Activated T-helper 17 cell treated with anti-CD3 and anti-CD28 coated beads, Interleukin-2, amount 50 U/mL, for 72 hours (primary cell): Measurements from ENCODE around the gene BTAF1. TPM values are rescaled to one million over a fixed set of nuclear protein-coding genes. Genes with fewer than 3 reads are reported as not detected.
"Not testable (repeated sequence)": the region's sequence is repeated elsewhere in the genome, so short reads cannot be mapped to it uniquely, and the experiment has no call there.

Source experiments
- ATAC-seq: fragments of 150-1000 bp; cut with Tn5 transposase; replicated peaks from 2 replicates; pipeline ENCODE4 v1.10.0; 2021; ENCODE audit warnings: mild to moderate bottlenecking, moderate library complexity
- H3K27ac Mint-ChIP-seq: one replicate; pipeline ENCODE4 v1.8.0; 2022; ENCODE audit warnings: mixed read lengths
- H3K27me3 Mint-ChIP-seq: one replicate; pipeline ENCODE4 v1.8.0; 2022; ENCODE audit warnings: mixed read lengths
- H3K36me3 Mint-ChIP-seq: one replicate; pipeline ENCODE4 v1.8.0; 2022; ENCODE audit warnings: low read depth, mild to moderate bottlenecking, mixed read lengths
- H3K4me1 Mint-ChIP-seq: one replicate; pipeline ENCODE4 v1.8.0; 2022; ENCODE audit warnings: mixed read lengths
- H3K4me3 Mint-ChIP-seq: one replicate; pipeline ENCODE4 v1.8.0; 2022; ENCODE audit warnings: mild to moderate bottlenecking, mixed read lengths
- H3K9me3 Mint-ChIP-seq: one replicate; pipeline ENCODE4 v1.8.0; 2022; ENCODE audit warnings: mixed read lengths
- total RNA-seq, 2 donors: library from RNA; stranded (reverse); gene quantifications; one replicate each; pipeline ENCODE4 v1.2.3, GENCODE V29; 2022

Gene BTAF1
- total RNA-seq, 2 donors from 2014 or later, result 49.1 to 122 TPM

DNA sequence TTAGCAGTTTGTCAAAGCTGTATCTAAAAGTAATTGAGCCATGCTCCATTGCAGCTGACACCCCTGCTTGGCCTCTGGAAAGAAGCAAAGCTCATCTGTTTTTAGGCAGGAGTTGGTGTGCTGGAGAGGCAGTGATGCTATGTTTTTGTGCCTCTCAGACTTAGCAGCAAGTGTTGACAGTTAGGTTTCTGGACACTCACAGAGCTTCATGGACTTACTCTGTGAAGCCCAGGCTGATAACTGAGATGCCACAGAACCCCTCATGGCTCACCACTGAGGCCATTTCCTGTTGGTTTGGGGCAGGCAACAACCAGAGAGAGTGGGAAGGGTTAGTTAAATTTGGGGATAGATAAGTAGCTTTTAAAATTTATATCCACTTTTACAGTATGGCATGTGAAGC lies 59.8 kb downstream of the BTAF1 start:
- Mint-ChIP-seq H3K9me3 (no peaks in the 10 kb centered on the region), H3K4me3 (no peak overlapping the region), H3K27ac (peak overlapping the region; percentile 37), H3K27me3 (no peaks in the 10 kb centered on the region), H3K36me3 (peaks cover 99% of the 10 kb centered on the region), H3K4me1 (peaks cover 12% of the 10 kb centered on the region)
- ATAC-seq, result peak; percentile 34

GRCh38 chr10:91987397-91988037 lies 63.9 kb downstream of the BTAF1 start:
- no peak overlapping the region for H3K4me3 Mint-ChIP-seq
- no peaks in the 10 kb centered on the region for H3K27me3 Mint-ChIP-seq
- peak overlapping the region; percentile 5 for H3K27ac Mint-ChIP-seq
- peaks cover 12% of the 10 kb centered on the region for H3K4me1 Mint-ChIP-seq
- peaks cover 94% of the 10 kb centered on the region for H3K36me3 Mint-ChIP-seq
- no peak for ATAC-seq
- no peaks in the 10 kb centered on the region for H3K9me3 Mint-ChIP-seq

- peaks cover 5% of the 10 kb centered on the region for H3K4me1 Mint-ChIP-seq
- H3K9me3 Mint-ChIP-seq, result no peaks in the 10 kb centered on the region
- H3K27ac Mint-ChIP-seq, result no peak overlapping the region
- H3K36me3 Mint-ChIP-seq, result peaks cover 94% of the 10 kb centered on the region
- no peak for ATAC-seq
- H3K4me3 Mint-ChIP-seq, result no peak overlapping the region
- no peaks in the 10 kb centered on the region for H3K27me3 Mint-ChIP-seq
Observed at GRCh38 chr10:91992031-91992430, 68.5 kb downstream of the BTAF1 start.

GRCh38 chr10:91996266-91996665 lies 72.7 kb downstream of the BTAF1 start:
- no peaks in the 10 kb centered on the region for H3K27me3 Mint-ChIP-seq
- peaks cover 100% of the 10 kb centered on the region for H3K36me3 Mint-ChIP-seq
- peaks cover 4% of the 10 kb centered on the region for H3K9me3 Mint-ChIP-seq
- H3K4me1 Mint-ChIP-seq, result no peaks in the 10 kb centered on the region
- H3K4me3 Mint-ChIP-seq, result no peak overlapping the region
- no peak overlapping the region for H3K27ac Mint-ChIP-seq
- no peak for ATAC-seq

- H3K4me1 Mint-ChIP-seq, result no peaks in the 10 kb centered on the region
- H3K36me3 Mint-ChIP-seq, result peaks cover 96% of the 10 kb centered on the region
- H3K27ac Mint-ChIP-seq, result no peak overlapping the region
- ATAC-seq, result no peak
- H3K9me3 Mint-ChIP-seq, result peaks cover 4% of the 10 kb centered on the region
- no peaks in the 10 kb centered on the region for H3K27me3 Mint-ChIP-seq
- H3K4me3 Mint-ChIP-seq, result no peak overlapping the region
Observed at GRCh38 chr10:92001581-92001980, 78.0 kb downstream of the BTAF1 start.

DNA sequence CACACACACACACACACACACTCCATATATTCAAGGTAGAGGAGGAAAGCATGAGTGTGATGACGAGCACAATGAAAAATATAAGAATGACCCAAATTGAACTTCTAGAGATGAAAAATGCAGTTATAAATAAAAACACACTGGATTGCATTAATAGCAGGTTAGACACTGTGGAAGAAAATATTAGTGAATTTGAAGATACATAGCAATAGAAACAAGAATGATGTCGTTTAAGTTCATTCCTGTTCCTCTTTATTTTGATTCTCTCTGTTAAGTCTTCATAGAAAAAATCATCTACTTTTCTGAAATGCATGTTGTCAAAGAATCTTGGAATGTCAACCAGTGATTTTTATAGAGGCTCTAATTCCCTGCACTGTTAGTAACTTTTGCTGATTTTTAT lies 78.4 kb downstream of the BTAF1 start:
- H3K36me3 Mint-ChIP-seq, result peaks cover 96% of the 10 kb centered on the region
- H3K27me3 Mint-ChIP-seq, result no peaks in the 10 kb centered on the region
- H3K4me1 Mint-ChIP-seq, result no peaks in the 10 kb centered on the region
- H3K9me3 Mint-ChIP-seq, result peaks cover 4% of the 10 kb centered on the region
- ATAC-seq, result no peak
- H3K4me3 Mint-ChIP-seq, result no peak overlapping the region
- no peak overlapping the region for H3K27ac Mint-ChIP-seq

DNA sequence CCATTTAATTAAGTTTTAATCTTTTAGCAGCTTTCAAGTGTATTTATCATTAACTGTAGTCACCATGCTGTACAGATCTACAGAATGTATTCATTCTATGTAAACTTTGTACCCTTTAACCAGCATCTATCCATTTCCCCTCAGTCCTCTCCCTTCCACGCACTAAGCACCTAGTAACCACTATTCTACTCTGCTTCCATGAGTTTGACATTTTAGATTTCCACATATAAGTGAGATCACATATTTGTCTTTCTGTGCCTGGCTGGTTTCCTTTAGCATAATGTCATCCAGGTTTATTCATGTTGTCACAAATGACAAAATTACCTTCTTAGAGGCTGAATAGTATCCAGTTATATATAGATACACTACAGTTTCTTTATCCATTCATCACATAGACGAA lies 79.7 kb downstream of the BTAF1 start:
- Mint-ChIP-seq H3K36me3 (peaks cover 96% of the 10 kb centered on the region), H3K9me3 (peaks cover 4% of the 10 kb centered on the region), H3K27ac (no peak overlapping the region), H3K4me3 (no peak overlapping the region), H3K4me1 (no peaks in the 10 kb centered on the region), H3K27me3 (no peaks in the 10 kb centered on the region)
- ATAC-seq, result no peak

DNA sequence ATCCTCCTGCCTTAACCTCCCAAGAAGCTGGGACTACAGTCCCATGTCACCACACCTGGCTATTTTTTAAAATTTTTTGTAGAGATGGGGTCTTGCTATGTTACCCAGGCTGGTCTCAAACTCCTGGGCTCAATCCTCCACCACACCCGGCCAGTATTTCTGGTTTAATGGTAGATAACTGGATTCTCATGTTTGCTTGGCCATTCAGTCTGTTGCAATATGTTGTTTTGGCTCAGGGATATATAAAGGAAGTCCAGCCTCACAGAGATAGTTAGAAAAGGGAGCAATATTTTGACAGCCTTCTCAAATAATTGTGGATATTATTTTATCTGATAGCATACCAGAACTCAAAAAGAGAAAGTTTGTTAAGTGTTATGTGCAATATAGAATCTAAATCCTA lies 82.4 kb downstream of the BTAF1 start:
- Mint-ChIP-seq H3K36me3 (peaks cover 95% of the 10 kb centered on the region), H3K27me3 (no peaks in the 10 kb centered on the region), H3K27ac (no peak overlapping the region), H3K4me1 (peaks cover 5% of the 10 kb centered on the region), H3K9me3 (peaks cover under 1% of the 10 kb centered on the region), H3K4me3 (no peak overlapping the region)
- no peak for ATAC-seq

- Mint-ChIP-seq H3K27ac (no peak overlapping the region), H3K27me3 (no peaks in the 10 kb centered on the region), H3K4me3 (no peak overlapping the region), H3K9me3 (no peaks in the 10 kb centered on the region), H3K4me1 (peaks cover 5% of the 10 kb centered on the region), H3K36me3 (peaks cover 93% of the 10 kb centered on the region)
- ATAC-seq, result no peak
Observed at GRCh38 chr10:92009445-92009844, 85.9 kb downstream of the BTAF1 start.

- Mint-ChIP-seq H3K27ac (no peak overlapping the region), H3K27me3 (no peaks in the 10 kb centered on the region), H3K36me3 (peaks cover 93% of the 10 kb centered on the region), H3K4me1 (peaks cover 5% of the 10 kb centered on the region), H3K9me3 (no peaks in the 10 kb centered on the region), H3K4me3 (no peak overlapping the region)
- no peak for ATAC-seq
Observed at GRCh38 chr10:92010047-92010735, 86.6 kb downstream of the BTAF1 start.

GRCh38 chr10:92011560-92012214 lies 88.1 kb downstream of the BTAF1 start:
- Mint-ChIP-seq H3K27me3 (no peaks in the 10 kb centered on the region), H3K4me3 (no peak overlapping the region), H3K9me3 (no peaks in the 10 kb centered on the region), H3K4me1 (peaks cover 5% of the 10 kb centered on the region), H3K36me3 (peaks cover 93% of the 10 kb centered on the region), H3K27ac (no peak overlapping the region)
- ATAC-seq, result peak; percentile 97

DNA sequence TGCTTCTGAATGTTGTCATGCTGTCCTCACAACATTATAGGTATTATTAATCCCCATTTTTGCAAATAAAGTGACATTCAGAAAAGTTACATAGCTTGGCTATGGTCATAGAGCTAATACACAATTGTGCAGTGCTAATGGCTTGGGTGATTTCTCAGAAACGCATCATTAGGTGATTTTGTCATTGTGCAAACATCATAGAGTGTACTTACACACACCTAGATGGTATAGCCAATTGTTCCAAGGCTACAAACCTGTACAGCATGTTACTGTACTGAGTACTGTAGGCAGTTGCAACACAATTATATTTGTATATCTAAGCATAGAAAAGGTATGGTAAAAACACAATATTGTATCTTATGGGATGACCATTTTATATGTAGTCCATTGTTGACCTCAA lies 91.0 kb downstream of the BTAF1 start:
- Mint-ChIP-seq H3K9me3 (no peaks in the 10 kb centered on the region), H3K36me3 (peaks cover 95% of the 10 kb centered on the region)

DNA sequence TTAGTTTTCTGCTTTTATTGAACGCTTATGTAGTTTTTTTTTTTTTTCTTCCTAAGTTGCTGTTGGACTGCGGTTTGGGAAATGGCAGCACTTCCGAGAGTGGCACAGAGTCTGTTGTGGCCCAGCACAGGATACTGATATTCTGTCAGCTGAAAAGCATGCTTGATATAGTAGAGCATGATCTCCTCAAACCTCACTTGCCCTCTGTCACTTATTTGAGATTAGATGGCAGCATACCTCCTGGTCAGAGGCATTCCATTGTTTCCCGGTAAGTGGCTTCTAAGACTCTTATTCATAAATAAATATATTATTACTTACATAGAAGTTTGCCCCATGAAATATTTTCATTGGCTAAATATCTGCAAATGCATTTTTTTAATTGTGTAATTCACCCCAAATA lies 101.1 kb downstream of the BTAF1 start:
- H3K4me1 Mint-ChIP-seq, result no peaks in the 10 kb centered on the region
- peaks cover 98% of the 10 kb centered on the region for H3K36me3 Mint-ChIP-seq
- H3K27ac Mint-ChIP-seq, result no peak overlapping the region
- no peak for ATAC-seq
- H3K27me3 Mint-ChIP-seq, result no peaks in the 10 kb centered on the region
- no peaks in the 10 kb centered on the region for H3K9me3 Mint-ChIP-seq
- H3K4me3 Mint-ChIP-seq, result no peak overlapping the region

More for the DNA sequence above, 91.0 kb downstream of the BTAF1 start:
- Mint-ChIP-seq H3K27ac (no peak overlapping the region), H3K4me3 (no peak overlapping the region), H3K4me1 (peaks cover 9% of the 10 kb centered on the region), H3K27me3 (no peaks in the 10 kb centered on the region)
- no peak for ATAC-seq

GRCh38 chr10:92025340-92025739 lies 101.8 kb downstream of the BTAF1 start:
- H3K4me1 Mint-ChIP-seq, H3K27ac Mint-ChIP-seq, ATAC-seq, H3K9me3 Mint-ChIP-seq, H3K27me3 Mint-ChIP-seq, H3K4me3 Mint-ChIP-seq: not testable (repeated sequence)
- H3K36me3 Mint-ChIP-seq, result peaks cover 98% of the 10 kb centered on the region

- H3K4me1 Mint-ChIP-seq, result no peaks in the 10 kb centered on the region
- no peak overlapping the region for H3K4me3 Mint-ChIP-seq
- ATAC-seq, result no peak
- no peaks in the 10 kb centered on the region for H3K27me3 Mint-ChIP-seq
- H3K27ac Mint-ChIP-seq, result peak overlapping the region; percentile 1
- H3K36me3 Mint-ChIP-seq, result peaks cover 98% of the 10 kb centered on the region
- no peaks in the 10 kb centered on the region for H3K9me3 Mint-ChIP-seq
Observed at GRCh38 chr10:92027141-92027540, 103.6 kb downstream of the BTAF1 start.
